Measurements from ENCODE around the gene GPC5.
"Not testable (repeated sequence)": the region's sequence is repeated elsewhere in the genome, so short reads cannot be mapped to it uniquely, and the experiment has no call there.

GPC5 gene

DNA sequence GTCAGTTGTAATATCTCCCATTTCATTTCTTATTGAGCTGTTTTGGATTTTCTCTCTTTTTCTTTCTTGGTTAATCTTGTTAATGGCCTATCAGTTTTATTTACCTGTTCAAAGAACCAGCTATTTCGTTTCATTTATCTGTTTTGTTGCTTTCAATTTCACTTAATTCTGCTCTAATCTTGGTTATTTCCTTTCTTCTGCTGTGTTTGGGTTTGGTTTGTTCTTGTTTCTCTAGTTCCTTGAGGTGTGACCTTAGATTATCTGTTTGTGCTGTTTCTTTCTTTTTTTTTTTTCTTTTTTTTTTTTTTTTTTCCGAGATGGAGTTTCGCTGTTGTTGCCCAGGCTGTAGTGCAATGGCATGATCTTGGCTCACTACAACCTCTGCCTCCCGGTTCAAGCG, 896.1 kb downstream of the GPC5 start:
- DNase-seq, result not testable (repeated sequence)

DNA sequence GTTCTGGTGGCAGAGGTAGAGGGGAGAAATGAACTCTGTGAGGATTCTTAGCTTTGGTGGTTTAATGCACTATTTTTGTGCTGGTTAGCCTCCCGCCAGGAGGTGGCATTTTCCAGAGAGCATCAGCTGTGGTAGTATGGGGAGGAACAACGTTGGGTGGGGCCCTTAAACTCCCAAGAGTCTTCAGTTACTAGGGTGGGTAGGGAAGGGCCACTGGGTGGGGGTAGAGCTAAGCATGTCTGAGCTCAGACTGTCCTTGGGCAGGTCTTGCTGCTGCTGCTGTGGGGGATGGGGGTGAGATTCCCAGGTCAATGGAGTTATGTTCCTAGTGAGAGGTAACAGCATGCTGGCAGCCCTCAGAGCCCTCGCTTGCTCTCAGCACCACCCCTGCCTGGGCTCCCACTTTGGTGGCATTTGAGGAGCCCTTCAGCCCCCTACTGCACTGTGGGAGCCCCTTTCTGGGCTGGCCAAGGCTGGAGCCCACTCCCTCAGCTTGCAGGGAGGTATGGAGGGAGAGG, 897.8 kb downstream of the GPC5 start:
- H3K4me1 Mint-ChIP-seq; H3K36me3 Mint-ChIP-seq; H3K27ac Mint-ChIP-seq; ATAC-seq (replicated peaks); H3K27me3 Mint-ChIP-seq; DNase-seq; H3K4me3 Mint-ChIP-seq: not testable (repeated sequence)
- H3K9me3 Mint-ChIP-seq, result peaks cover 14 to 22% of the 10 kb centered on the region in 2 donors

More for the DNA sequence above, 896.1 kb downstream of the GPC5 start:
- H3K4me1 Mint-ChIP-seq; H3K36me3 Mint-ChIP-seq; H3K27ac Mint-ChIP-seq; H3K4me3 Mint-ChIP-seq; ATAC-seq (replicated peaks); H3K27me3 Mint-ChIP-seq: not testable (repeated sequence)
- H3K9me3 Mint-ChIP-seq, result peaks cover 17 to 22% of the 10 kb centered on the region in 2 donors

DNA sequence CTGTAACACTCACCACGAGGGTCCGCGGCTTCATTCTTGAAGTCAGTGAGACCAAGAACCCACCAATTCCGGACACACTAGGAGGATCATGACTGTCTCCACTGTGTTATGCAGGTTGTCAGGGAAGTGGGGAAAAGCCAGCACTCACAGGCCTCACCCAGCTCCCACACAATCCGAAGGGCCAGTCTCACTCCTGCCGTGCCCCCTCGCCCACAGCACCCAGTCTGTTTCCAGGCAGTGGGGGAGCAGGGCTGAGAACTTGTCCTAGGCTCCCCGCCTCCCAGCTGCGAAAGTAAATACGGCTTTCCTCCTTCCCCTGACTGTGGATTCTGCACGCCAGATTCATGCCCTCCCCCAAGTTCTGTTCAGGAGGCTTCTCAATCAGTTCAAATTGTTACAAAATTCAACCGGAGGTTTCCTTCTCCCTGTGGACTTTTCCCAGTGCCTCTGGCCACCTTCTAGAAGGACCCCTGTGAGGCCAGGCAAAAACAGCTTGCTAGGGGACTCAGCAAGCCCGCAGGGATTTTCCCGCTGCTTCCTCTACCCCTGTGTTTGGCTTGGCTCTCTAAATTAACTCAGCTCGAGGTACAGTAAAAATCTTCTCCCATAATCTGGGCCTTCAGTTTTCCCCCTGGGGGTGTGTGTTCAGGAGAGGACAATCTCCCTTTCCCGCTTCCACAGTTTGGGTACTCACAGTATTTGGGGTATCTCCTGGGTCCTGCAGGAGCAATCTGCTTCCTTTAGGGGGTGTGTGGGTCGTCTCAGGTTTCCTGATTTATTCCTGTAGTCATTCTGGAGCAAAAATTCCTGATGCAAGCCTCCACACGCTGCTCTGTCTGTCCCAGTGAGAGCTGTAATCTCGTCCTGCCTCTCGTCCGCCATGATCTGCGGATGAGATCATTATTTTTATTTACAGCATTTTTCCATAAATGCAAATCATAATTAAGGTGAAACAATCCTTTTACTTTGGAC, 899.8 kb downstream of the GPC5 start:
- peaks cover 6 to 7% of the 10 kb centered on the region in 2 donors for H3K9me3 Mint-ChIP-seq
- H3K27me3 Mint-ChIP-seq, result no peaks in the 10 kb centered on the region
- ATAC-seq (replicated peaks), result no peak
- no peak overlapping the region for H3K4me3 Mint-ChIP-seq
- no peak overlapping the region for H3K27ac Mint-ChIP-seq
- no peak for DNase-seq
- no peaks in the 10 kb centered on the region for H3K4me1 Mint-ChIP-seq
- no peaks in the 10 kb centered on the region for H3K36me3 Mint-ChIP-seq

DNA sequence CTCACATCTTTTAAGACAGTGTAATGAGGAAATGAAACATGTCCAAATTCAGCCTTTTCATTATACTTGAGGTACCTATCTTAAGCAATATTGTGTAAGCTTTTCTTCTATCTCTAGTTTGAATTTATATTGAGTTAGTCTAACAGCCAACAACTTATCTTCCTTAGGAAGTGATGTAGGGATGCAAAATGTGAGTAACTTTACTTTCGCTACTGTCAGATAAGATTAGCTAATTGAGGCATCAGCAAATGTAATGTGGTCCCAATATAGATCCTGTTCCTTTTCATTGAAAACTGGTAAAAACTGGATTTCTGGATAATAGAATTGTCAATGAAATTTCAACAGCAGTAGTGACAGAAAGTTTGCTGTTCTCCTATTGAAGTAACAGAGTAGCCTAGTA, 902.2 kb downstream of the GPC5 start:
- peaks cover 0 to 4% of the 10 kb centered on the region in 2 donors for H3K9me3 Mint-ChIP-seq
- no peaks in the 10 kb centered on the region for H3K27me3 Mint-ChIP-seq
- no peaks in the 10 kb centered on the region for H3K36me3 Mint-ChIP-seq
- no peak overlapping the region for H3K27ac Mint-ChIP-seq
- DNase-seq (no peak), ATAC-seq (replicated peaks) (no peak)
- no peaks in the 10 kb centered on the region for H3K4me1 Mint-ChIP-seq
- H3K4me3 Mint-ChIP-seq, result no peak overlapping the region

DNA sequence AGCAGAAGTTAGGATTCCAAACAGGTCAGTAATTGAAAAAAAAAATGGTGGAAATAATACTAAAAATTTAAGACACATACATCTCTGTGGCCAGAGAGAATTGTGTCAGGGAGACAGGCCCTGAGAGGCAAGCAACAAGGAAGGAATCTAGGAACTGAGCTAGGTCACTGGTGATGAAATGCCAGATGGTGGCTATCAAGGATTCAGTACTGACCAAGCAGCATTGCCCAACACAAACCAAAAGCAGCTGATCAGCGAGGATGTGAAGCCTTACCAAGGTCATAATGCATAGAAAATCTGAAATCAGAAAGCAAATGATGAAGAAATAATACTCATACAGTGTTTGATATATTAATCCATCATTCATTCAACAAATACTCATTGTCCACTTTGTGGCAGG, 905.0 kb downstream of the GPC5 start:
- no peak overlapping the region for H3K27ac Mint-ChIP-seq
- no peak overlapping the region for H3K4me3 Mint-ChIP-seq
- no peaks in the 10 kb centered on the region for H3K36me3 Mint-ChIP-seq
- DNase-seq (no peak), ATAC-seq (replicated peaks) (no peak)
- H3K4me1 Mint-ChIP-seq, result no peaks in the 10 kb centered on the region
- peaks cover 0 to 1% of the 10 kb centered on the region in 2 donors for H3K9me3 Mint-ChIP-seq
- no peaks in the 10 kb centered on the region for H3K27me3 Mint-ChIP-seq

DNA sequence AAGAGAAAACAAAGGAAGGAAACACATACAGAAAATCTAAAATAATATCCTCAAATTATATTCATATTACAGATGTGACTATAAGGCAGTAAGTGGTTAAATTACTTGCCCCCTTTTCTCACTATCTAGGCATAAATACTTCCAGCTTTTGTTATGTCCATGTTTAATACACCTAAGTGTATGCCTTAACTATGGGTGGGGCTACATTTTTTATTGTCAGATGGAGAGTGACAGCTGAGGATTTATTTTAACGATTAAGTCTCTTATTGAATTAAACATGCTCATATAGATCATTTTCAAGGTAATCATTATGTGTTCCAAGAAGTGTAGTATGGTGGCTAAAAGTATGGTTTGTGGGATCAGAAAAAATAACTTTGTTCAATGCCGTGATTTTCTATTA, 909.3 kb downstream of the GPC5 start:
- Mint-ChIP-seq H3K36me3 (no peaks in the 10 kb centered on the region), H3K4me3 (no peak overlapping the region), H3K4me1 (no peaks in the 10 kb centered on the region), H3K27me3 (no peaks in the 10 kb centered on the region), H3K9me3 (peaks cover 3 to 4% of the 10 kb centered on the region in 2 donors), H3K27ac (no peak overlapping the region)
- DNase-seq (no peak), ATAC-seq (replicated peaks) (no peak)

DNA sequence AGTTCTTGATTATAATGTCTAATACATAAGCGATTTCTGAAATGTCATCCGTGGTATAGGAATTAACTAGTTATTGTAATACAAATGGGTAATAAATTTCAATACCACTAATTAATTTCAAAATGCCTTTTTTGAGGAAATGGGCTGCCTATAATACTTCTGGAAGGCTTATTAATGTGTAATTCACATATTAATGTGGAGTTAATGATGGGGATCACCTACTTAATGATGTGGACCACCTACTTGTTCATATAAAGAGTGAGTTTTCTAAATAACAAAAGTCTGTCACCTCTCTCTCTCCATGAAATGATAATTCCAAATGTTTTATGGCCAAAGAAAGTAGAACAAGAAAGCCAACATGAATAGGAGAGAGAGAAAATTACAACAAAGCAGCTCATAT, 914.4 kb downstream of the GPC5 start:
- no peaks in the 10 kb centered on the region for H3K27me3 Mint-ChIP-seq

DNA sequence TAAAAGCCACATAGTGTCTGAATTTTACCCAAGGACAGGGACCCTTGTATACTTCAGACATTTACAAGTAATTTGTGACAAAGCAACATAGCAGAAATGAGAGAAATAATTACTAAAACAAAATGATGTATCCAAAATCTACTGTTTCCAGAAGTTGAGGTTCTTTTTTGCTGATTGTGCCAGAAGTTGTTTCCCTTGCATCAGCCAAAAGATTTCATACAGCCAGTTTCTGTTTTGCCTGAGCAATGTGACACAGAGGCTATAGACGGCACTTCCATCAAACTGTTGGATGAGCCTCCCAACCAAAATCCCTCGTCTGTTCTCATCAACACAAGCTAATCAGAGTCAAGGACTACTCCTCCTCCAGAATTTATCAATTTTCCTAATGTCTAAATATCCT, 915.0 kb downstream of the GPC5 start:
- H3K4me3 Mint-ChIP-seq, result no peak overlapping the region
- no peak overlapping the region for H3K27ac Mint-ChIP-seq
- ATAC-seq (replicated peaks) (no peak), DNase-seq (no peak)
- H3K4me1 Mint-ChIP-seq, result no peaks in the 10 kb centered on the region
- no peaks in the 10 kb centered on the region for H3K27me3 Mint-ChIP-seq
- peaks cover 3 to 5% of the 10 kb centered on the region in 2 donors for H3K9me3 Mint-ChIP-seq
- H3K36me3 Mint-ChIP-seq, result no peaks in the 10 kb centered on the region

More for the DNA sequence above, 914.4 kb downstream of the GPC5 start:
- no peaks in the 10 kb centered on the region for H3K36me3 Mint-ChIP-seq
- H3K4me3 Mint-ChIP-seq, result no peak overlapping the region
- peaks cover 3 to 5% of the 10 kb centered on the region in 2 donors for H3K9me3 Mint-ChIP-seq
- no peak overlapping the region for H3K27ac Mint-ChIP-seq
- H3K4me1 Mint-ChIP-seq, result no peaks in the 10 kb centered on the region
- no peak for DNase-seq
- no peak for ATAC-seq (replicated peaks)

DNA sequence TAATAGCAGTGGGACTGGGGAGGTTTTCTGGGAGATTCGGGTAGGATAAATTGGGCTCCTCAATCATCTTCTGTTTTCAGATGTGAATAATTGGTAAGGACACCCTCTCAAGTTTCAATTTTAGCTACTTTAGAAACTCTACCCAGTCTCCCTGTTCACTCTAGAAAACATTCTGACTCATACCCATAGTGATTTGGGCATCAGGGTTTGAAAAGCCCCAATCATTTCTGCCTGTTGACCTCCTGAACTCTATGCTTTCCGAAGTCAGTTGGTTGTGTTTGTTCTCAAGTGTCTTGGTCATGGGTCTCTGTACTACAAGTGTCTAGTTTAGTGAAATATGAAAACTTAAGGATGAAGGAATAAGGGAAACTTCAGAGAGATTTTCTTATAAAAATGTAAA, 916.8 kb downstream of the GPC5 start:
- no peak overlapping the region for H3K27ac Mint-ChIP-seq
- peaks cover 0 to 5% of the 10 kb centered on the region in 2 donors for H3K9me3 Mint-ChIP-seq
- H3K36me3 Mint-ChIP-seq, result no peaks in the 10 kb centered on the region
- no peaks in the 10 kb centered on the region for H3K27me3 Mint-ChIP-seq
- no peaks in the 10 kb centered on the region for H3K4me1 Mint-ChIP-seq
- no peak overlapping the region for H3K4me3 Mint-ChIP-seq
- ATAC-seq (replicated peaks), result no peak
- no peak for DNase-seq

DNA sequence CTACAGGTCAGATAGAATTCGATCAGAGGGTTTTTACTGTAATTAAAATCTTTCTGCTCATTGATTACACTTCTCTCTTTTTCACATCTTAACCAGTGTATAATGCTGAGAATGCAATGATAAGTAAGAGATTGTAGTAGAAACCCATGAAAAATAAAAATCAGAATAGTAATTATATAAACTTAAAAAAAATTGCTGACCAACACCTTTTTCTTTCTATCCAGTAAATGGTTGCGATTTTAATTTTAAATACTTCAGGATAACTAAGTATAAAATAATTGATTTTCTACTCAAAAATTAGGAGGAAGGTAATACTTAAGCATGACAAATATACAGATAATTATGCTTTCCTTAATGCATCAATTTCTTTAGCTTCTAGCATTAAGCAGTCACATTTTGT, 917.6 kb downstream of the GPC5 start:
- ATAC-seq (replicated peaks), result no peak
- no peaks in the 10 kb centered on the region for H3K4me1 Mint-ChIP-seq

DNA sequence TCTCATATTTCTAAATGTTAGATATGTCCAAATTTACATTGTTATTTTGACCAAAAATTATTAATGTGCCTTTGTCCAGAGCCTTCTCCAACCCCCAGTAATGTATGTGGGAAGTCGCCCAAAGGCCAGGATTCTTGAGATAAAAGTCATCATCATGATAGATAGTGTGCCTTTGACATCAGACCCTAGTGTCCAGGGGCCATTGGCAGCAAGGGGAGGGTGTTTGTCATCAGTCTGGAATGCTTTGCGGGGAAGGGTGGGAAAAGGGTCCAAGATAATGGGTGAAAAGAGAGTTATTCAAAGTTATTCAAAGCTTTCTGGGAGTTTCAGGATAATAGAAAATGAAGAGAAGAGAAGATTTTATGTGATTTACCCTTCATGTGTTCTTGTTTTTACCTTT, 918.6 kb downstream of the GPC5 start:
- H3K27ac Mint-ChIP-seq, result no peak overlapping the region

More for the DNA sequence above, 917.6 kb downstream of the GPC5 start:
- H3K4me3 Mint-ChIP-seq, result no peak overlapping the region
- no peaks in the 10 kb centered on the region for H3K27me3 Mint-ChIP-seq
- H3K36me3 Mint-ChIP-seq, result no peaks in the 10 kb centered on the region
- H3K27ac Mint-ChIP-seq, result no peak overlapping the region
- peaks cover 0 to 5% of the 10 kb centered on the region in 2 donors for H3K9me3 Mint-ChIP-seq
- DNase-seq, result no peak

DNA sequence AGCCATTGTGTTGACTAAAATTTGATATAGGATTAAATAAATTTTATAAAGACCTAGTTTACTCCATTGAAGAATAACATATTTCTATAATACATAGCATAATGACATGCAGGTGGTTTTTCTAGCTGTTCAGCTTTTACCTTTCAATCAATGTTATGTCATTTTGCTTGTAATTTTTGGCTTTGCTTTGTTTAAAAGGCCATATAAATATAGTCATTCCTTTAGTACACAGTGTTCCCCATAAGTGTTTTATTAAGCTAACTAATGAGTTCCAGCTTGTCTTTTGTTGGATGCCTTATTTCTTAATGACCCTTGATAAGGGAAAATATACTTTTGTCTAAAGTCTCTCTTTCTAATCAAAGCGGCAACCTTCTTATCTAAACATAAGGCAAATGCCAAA, 921.9 kb downstream of the GPC5 start:
- ATAC-seq (replicated peaks) (no peak), DNase-seq (no peak)
- Mint-ChIP-seq H3K36me3 (no peaks in the 10 kb centered on the region), H3K9me3 (no peaks in the 10 kb centered on the region), H3K27ac (no peak overlapping the region), H3K4me3 (no peak overlapping the region), H3K4me1 (no peaks in the 10 kb centered on the region), H3K27me3 (no peaks in the 10 kb centered on the region)

More for the DNA sequence above, 918.6 kb downstream of the GPC5 start:
- DNase-seq (no peak), ATAC-seq (replicated peaks) (no peak)
- Mint-ChIP-seq H3K4me1 (no peaks in the 10 kb centered on the region), H3K4me3 (no peak overlapping the region), H3K27me3 (no peaks in the 10 kb centered on the region), H3K9me3 (peaks cover 0 to 2% of the 10 kb centered on the region in 2 donors), H3K36me3 (no peaks in the 10 kb centered on the region)

DNA sequence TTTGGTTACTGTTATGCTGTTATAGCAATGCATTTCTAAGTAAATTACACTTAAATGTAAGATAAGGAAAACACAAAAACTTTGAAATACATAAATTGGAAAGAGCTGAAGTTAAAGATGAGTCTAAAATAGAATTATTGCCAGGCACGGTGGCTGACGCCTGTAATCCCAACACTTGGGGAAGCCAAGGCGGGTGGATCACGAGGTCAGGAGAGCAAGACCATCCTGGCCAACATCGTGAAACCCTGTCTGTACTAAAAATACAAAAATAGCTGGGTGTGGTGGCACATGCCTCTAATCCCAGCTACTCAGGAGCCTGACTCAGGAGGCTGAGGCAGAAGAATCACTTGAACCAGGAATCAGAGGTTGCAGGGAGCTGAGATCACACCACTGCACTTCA, 922.8 kb downstream of the GPC5 start:
- ATAC-seq (replicated peaks) (no peak), DNase-seq (no peak)
- Mint-ChIP-seq H3K4me1 (no peaks in the 10 kb centered on the region), H3K27ac (no peak overlapping the region), H3K27me3 (no peaks in the 10 kb centered on the region), H3K4me3 (no peak overlapping the region), H3K36me3 (no peaks in the 10 kb centered on the region), H3K9me3 (no peaks in the 10 kb centered on the region)

DNA sequence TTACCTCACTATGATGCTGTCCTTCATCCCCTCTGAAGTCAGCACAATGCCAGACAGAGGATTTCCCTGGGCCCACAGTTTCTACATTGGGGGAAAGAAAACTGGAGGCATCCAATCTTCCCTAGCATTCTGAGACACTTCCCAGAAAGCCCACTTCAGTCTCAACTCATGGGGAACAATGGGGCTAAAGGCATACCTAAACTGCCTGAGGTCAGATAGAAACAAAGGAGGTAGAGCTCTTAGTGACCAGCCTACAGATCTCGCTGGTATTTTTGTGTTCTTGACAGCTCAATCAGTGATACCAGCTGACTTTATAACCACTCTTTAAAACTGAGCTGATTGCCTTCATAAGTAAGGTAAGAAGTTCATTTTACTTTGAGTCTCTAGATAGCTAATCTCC, 947.2 kb downstream of the GPC5 start:
- ATAC-seq (replicated peaks) (no peak), DNase-seq (no peak)
- Mint-ChIP-seq H3K27ac (no peak overlapping the region), H3K9me3 (peaks cover 4 to 7% of the 10 kb centered on the region in 2 donors), H3K4me1 (no peaks in the 10 kb centered on the region), H3K36me3 (no peaks in the 10 kb centered on the region), H3K4me3 (no peak overlapping the region), H3K27me3 (no peaks in the 10 kb centered on the region)

DNA sequence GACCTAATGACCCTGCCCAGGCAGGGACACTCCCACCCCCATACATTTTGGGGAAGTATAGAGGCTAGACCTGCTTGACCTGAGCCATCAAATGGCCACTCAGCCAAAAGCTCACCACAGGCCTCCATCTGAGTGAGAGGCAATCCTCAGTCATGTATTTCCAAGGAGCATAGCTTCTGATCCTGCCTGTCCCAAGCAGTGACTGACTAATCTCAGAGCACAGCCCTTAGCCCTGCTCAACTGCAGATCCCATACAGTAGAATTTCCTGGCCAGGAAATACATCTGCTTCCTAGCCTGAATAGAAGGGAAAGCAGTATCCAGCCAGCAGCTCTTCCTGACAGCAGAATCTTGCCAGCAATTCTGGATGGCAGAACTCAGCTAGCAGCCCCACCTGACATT, 947.6 kb downstream of the GPC5 start:
- H3K27ac Mint-ChIP-seq, result no peak overlapping the region
- DNase-seq (no peak), ATAC-seq (replicated peaks) (no peak)
- H3K36me3 Mint-ChIP-seq, result no peaks in the 10 kb centered on the region
- H3K9me3 Mint-ChIP-seq, result peaks cover 4 to 7% of the 10 kb centered on the region in 2 donors
- no peak overlapping the region for H3K4me3 Mint-ChIP-seq
- no peaks in the 10 kb centered on the region for H3K4me1 Mint-ChIP-seq
- H3K27me3 Mint-ChIP-seq, result no peaks in the 10 kb centered on the region
